Suprapubic skin (tissue), 4 donors: ENCODE results near the gene ADNP2. TPM values are rescaled to one million over a fixed set of nuclear protein-coding genes. Genes with fewer than 3 reads are reported as not detected.

Experiments
- DNase-seq, 2 donors: peaks; one replicate each; pipeline ENCODE4 v3.0.0-alpha.2; 2019; ENCODE audit warnings: low spot score in 2 of 2
- H3K27ac ChIP-seq: fragments of 200-600 bp; sonication (generic); one replicate; pipeline ENCODE4 v1.5.1; 2019
- H3K27me3 ChIP-seq: fragments of 200-600 bp; sonication (generic); one replicate; pipeline ENCODE4 v1.5.1; 2019
- H3K36me3 ChIP-seq: fragments of 200-600 bp; sonication (generic); one replicate; pipeline ENCODE4 v1.5.1; 2019
- H3K4me1 ChIP-seq: fragments of 200-600 bp; sonication (generic); one replicate; pipeline ENCODE4 v1.5.1; 2019
- H3K4me3 ChIP-seq: fragments of 200-600 bp; sonication (generic); one replicate; pipeline ENCODE4 v1.5.1; 2019; ENCODE audit warnings: mild to moderate bottlenecking
- H3K9me3 ChIP-seq: fragments of 200-600 bp; sonication (generic); one replicate; pipeline ENCODE4 v1.5.1; 2019
- EP300 ChIP-seq: sonication (generic); formaldehyde crosslinking; IDR thresholded peaks from one replicate; pipeline ENCODE4 v1.6.1; 2017; ENCODE audit warnings: antibody characterized with exemption
- POLR2A ChIP-seq, 2 donors: fragments of 450-650 bp; IDR thresholded peaks; one replicate each; pipeline ENCODE4 v1.6.1; 2017; ENCODE audit warnings: antibody characterized with exemption in 2 of 2, mild to moderate bottlenecking in 2 of 2, moderate library complexity in 2 of 2
- POLR2AphosphoS5 ChIP-seq, 3 donors: sonication (generic); formaldehyde crosslinking; IDR thresholded peaks; one replicate each; pipeline ENCODE4 v1.6.1; 2017; ENCODE audit warnings: antibody characterized with exemption in 3 of 3
- WGBS: methylation state at CpG from one replicate; pipeline ENCODE4 v1.1.5; 2018; 5-methylcytosine and 5-hydroxymethylcytosine counted together
- total RNA-seq, 4 donors: library from RNA; depleted of rRNA; stranded (reverse); fragments of >200 nt; gene quantifications; one replicate each; pipeline ENCODE4 v1.1.0, GENCODE V29; 2016
- TF ChIP-seq, protein P1 (sequence below), 2 donors: fragments of 200-600 bp in 1 of 2; fragments of 450-650 bp in 1 of 2; sonication (generic) in 1 of 2; IDR thresholded peaks; one replicate each; pipeline ENCODE4 v1.5.1; 2016 to 2019; ENCODE audit warnings: antibody characterized with exemption in 2 of 2, mild to moderate bottlenecking in 1 of 2, moderate library complexity in 1 of 2

ADNP2 gene
- total RNA-seq, 4 donors from 2014 or later = 24.7 to 39.3 (median 32.7) TPM

DNA sequence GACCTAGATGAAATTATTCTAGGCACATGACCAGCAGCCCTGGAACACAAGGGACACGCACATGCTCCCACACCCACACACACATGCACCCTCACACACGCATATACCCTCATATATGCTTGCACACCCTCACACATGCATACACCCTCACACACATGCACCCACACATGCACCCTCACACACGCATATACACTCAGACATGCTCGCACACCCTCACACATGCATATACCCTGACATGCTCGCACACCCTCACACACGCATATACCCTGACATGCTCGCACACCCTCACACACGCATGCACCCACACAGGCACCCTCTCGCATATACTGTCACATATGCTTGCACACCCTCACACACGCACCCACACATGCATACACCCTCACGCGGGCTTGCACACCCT lies 76.5 kb downstream of the ADNP2 start:
- no peaks in the 10 kb centered on the region for H3K9me3 ChIP-seq
- peaks cover 35% of the 10 kb centered on the region for H3K4me1 ChIP-seq
- H3K27me3 ChIP-seq = no peaks in the 10 kb centered on the region
- WGBS = 92% methylated on average over 12 of the region's 12 CpGs
- no peak overlapping the region for H3K4me3 ChIP-seq
- peak in 1 of 2 donors; percentile 22 for DNase-seq
- no peak overlapping the region for H3K27ac ChIP-seq
- no peak for TF ChIP-seq POLR2AphosphoS5 (IDR thresholded peaks at IDR 0.05)
- TF ChIP-seq, protein P1, sequence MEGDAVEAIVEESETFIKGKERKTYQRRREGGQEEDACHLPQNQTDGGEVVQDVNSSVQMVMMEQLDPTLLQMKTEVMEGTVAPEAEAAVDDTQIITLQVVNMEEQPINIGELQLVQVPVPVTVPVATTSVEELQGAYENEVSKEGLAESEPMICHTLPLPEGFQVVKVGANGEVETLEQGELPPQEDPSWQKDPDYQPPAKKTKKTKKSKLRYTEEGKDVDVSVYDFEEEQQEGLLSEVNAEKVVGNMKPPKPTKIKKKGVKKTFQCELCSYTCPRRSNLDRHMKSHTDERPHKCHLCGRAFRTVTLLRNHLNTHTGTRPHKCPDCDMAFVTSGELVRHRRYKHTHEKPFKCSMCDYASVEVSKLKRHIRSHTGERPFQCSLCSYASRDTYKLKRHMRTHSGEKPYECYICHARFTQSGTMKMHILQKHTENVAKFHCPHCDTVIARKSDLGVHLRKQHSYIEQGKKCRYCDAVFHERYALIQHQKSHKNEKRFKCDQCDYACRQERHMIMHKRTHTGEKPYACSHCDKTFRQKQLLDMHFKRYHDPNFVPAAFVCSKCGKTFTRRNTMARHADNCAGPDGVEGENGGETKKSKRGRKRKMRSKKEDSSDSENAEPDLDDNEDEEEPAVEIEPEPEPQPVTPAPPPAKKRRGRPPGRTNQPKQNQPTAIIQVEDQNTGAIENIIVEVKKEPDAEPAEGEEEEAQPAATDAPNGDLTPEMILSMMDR (IDR thresholded peaks at IDR 0.05) = no peak
- no peak for TF ChIP-seq EP300
- TF ChIP-seq POLR2A (IDR thresholded peaks at IDR 0.05) = no peak
- H3K36me3 ChIP-seq = no peaks in the 10 kb centered on the region

DNA sequence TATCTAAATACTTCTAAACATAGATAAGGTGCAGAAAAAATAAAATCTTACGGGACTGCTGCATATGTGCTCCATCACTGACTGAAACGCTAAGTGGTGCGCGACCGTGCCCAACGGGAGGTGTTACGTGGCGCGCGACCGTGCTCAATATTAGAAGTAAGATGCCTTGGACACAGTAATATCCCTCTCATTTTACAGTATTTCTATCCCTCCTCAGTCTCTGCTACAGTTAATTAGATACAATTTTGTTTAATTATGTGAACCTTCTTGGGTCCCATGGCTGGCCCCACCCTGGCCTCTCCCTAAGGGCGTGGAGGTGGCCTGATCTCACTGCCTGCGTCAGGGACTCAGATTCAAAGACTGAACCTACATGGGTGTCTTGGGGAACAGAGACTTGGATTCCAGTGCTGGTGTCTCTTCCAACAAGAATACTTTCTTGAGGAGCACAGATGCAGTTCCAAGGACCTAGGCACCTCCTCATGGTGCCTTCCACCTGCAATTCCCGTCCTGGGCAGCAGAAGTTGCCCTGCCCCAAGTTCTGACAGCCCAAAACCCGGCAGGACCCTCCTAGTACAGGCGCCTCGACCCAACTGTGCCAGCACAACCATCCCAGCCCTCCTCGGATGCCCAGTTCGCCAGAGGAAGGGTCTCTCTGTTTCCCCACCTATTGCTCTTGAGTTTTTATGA lies 79.0 kb downstream of the ADNP2 start:
- Histone ChIP-seq H3K4me3 (no peak overlapping the region), H3K27ac (peak overlapping the region; percentile 22), H3K36me3 (no peaks in the 10 kb centered on the region), H3K4me1 (peaks cover 11% of the 10 kb centered on the region), H3K9me3 (no peaks in the 10 kb centered on the region), H3K27me3 (no peaks in the 10 kb centered on the region)
- TF ChIP-seq, protein P1 (IDR thresholded peaks at IDR 0.05) = no peak
- no peak for TF ChIP-seq POLR2AphosphoS5 (IDR thresholded peaks at IDR 0.05)
- TF ChIP-seq POLR2A (IDR thresholded peaks at IDR 0.05) = no peak
- no peak for TF ChIP-seq EP300
- WGBS = 92% methylated on average over 17 of the region's 19 CpGs
- peak in 1 of 2 donors; percentile 54 for DNase-seq

DNA sequence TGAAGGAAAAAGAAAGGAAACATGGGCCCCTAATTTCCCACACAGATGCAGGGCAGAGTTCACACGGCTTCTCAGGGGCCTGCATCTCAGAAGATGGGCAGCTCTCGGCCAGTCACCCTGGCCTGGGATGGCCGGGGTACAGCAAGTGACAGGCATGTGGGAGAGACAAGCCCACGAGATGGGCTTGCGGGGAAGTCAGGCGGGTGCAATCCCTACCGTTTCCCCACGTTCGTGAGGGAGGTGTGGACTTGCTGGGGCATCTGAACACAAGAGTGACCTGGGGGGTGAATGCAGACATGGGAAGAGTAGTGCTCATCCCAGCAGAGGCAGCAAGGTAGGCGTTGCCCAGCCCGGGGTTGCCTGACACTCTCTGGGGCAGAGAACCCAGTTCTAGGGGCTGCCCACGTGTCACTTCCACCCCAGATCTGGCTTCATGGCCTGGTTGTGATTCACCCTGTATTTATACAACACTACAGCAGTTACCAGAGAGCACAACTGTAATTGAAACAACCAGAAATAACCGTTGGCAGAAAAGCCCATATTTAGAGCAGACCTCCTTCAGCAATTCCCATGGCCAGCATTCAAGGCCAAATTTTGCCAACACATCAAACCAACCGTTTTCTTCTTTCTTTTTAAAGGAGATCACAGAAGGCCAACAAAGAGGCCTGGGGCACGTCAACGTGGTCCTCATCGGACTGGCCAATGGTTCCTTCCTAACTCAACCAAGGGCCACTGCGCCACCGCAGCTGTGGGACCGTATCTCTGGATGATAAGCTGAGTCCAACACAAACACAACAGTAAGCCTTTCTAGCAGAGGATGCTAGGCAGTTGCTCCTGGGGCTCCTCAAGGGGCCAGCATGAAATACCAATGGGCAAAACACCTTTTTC lies 79.8 kb downstream of the ADNP2 start:
- 93% methylated on average over 18 of the region's 20 CpGs for WGBS

DNA sequence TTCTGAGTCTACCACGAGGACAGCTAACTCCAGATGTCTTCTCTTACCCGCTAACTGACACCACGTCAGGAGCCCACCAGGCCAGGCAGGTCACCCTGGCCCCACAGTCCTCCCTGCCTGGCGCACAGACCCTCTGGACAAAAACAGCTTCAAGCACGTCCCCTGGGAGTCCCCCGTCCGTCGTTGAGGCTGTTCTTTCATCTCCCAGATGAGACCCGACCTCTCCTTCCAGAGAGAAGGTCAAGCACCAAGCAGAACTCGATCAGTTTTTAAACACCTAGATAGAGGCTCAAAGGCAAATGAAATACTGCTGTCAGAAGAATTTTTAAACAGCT lies 80.4 kb downstream of the ADNP2 start:
- H3K9me3 ChIP-seq = no peaks in the 10 kb centered on the region
- no peak overlapping the region for H3K4me3 ChIP-seq
- no peaks in the 10 kb centered on the region for H3K36me3 ChIP-seq
- no peaks in the 10 kb centered on the region for H3K27me3 ChIP-seq
- TF ChIP-seq POLR2AphosphoS5 (IDR thresholded peaks at IDR 0.05) (no peak), EP300 (no peak), POLR2A (IDR thresholded peaks at IDR 0.05) (no peak)
- TF ChIP-seq, protein P1 (IDR thresholded peaks at IDR 0.05) = no peak
- WGBS = 93% methylated on average over 10 of the region's 10 CpGs
- no peak overlapping the region for H3K27ac ChIP-seq
- no peak for DNase-seq
- H3K4me1 ChIP-seq = peaks cover 11% of the 10 kb centered on the region

More for the DNA sequence above, 79.8 kb downstream of the ADNP2 start:
- Histone ChIP-seq H3K4me3 (no peak overlapping the region), H3K4me1 (peaks cover 11% of the 10 kb centered on the region), H3K27ac (no peak overlapping the region), H3K9me3 (no peaks in the 10 kb centered on the region), H3K36me3 (no peaks in the 10 kb centered on the region), H3K27me3 (no peaks in the 10 kb centered on the region)
- DNase-seq = peak in 1 of 2 donors; percentile 57
- no peak for TF ChIP-seq POLR2A (IDR thresholded peaks at IDR 0.05)
- TF ChIP-seq EP300 = no peak

Other genes with a start within 250 kb of the ADNP2 start
- 10 to 100 TPM; 53.4 to 84.7 (median 79.3) TPM for gene SLC66A2, start 157.6 kb upstream of the ADNP2 start, total RNA-seq
- 10 to 100 TPM; 25.0 to 45.7 (median 41.5) TPM for gene HSBP1L1, start 144.6 kb upstream of the ADNP2 start, total RNA-seq
- gene TXNL4A, start 120.7 kb upstream of the ADNP2 start, total RNA-seq = 10 to 100 TPM; 20.6 to 35.0 (median 24.6) TPM
- gene RBFA, start 74.8 kb upstream of the ADNP2 start, total RNA-seq = 10 to 100 TPM; 40.5 to 66.1 (median 47.8) TPM
- 10 to 100 TPM; 47.5 to 97.6 (median 82.2) TPM for gene PARD6G, start 138.3 kb downstream of the ADNP2 start, total RNA-seq